ENCODE measurements around the gene BCHE. TPM values are rescaled to one million over a fixed set of nuclear protein-coding genes. Genes with fewer than 3 reads are reported as not detected.

BCHE gene
- total and polyA plus RNA-seq, 2 donors (not counting 3 experiments of a cell fraction or from before 2014, with no cell fraction given), result 0.27 to 0.66 TPM

GRCh38 chr3:165725296-165725695, 111.9 kb downstream of the BCHE start:
- dilution Hi-C loops (cut with MboI; ENCODE audit: extremely low pct_ligation_motif_present, low sequenced_read_pairs), result no loop called here

More at GRCh38 chr3:165725296-165725695, 111.9 kb downstream of the BCHE start:
- no peak overlapping the region for H3K27ac ChIP-seq (ENCODE audit: insufficient read depth, low read depth, low read length)
- no peaks in the 10 kb centered on the region for H3K79me2 ChIP-seq (ENCODE audit: control insufficient read depth, insufficient read depth, low read length)
- ChIA-PET CTCF (no interaction called here), POLR2A (no interaction called here)
- H3K9me1 ChIP-seq (replicated peaks; ENCODE audit: control insufficient read depth, extremely low read depth, insufficient read depth, low read length), result no peaks in the 10 kb centered on the region
- no peaks in the 10 kb centered on the region for H4K20me1 ChIP-seq (replicated peaks; ENCODE audit: control insufficient read depth, extremely low read depth, insufficient read depth, low read length)
- H3K4me1 ChIP-seq (ENCODE audit: control insufficient read depth, extremely low read depth, insufficient read depth, low read length), result no peaks in the 10 kb centered on the region
- H3K27me3 ChIP-seq (ENCODE audit: control insufficient read depth in 2 of 2, insufficient read depth in 2 of 2, low read length in 2 of 2), result no peaks in the 10 kb centered on the region
- no peak overlapping the region for H3K9ac ChIP-seq (replicated peaks; ENCODE audit: extremely low read depth, insufficient read depth, low read length)
- DNase-seq (ENCODE audit: low read depth, low spot score) (no peak), FAIRE-seq (no peak)
- no peak for TF ChIP-seq POLR2AphosphoS5 (IDR thresholded peaks at IDR 0.05; ENCODE audit: insufficient read depth, low read depth, low read length)
- TF ChIP-seq CTCF (IDR thresholded peaks at IDR 0.05; ENCODE audit: extremely low read depth in 1 of 2, insufficient read depth in 1 of 2, low read depth in 1 of 2, low read length in 2 of 2), result no peak
- TF ChIP-seq GATA2 (IDR thresholded peaks at IDR 0.05; ENCODE audit: insufficient read depth, insufficient read length, low read depth, low read length), result no peak
- H3K4me3 ChIP-seq (replicated peaks in 1 of 3; ENCODE audit: insufficient read depth in 1 of 3, low read depth in 1 of 3, low read length in 3 of 3), result no peak overlapping the region
- H3K36me3 ChIP-seq (ENCODE audit: control insufficient read depth in 2 of 2, extremely low read depth in 1 of 2, insufficient read depth in 2 of 2, low read length in 2 of 2), result no peaks in the 10 kb centered on the region
- intact Hi-C loops (cut with micrococcal nuclease), result no loop called here
- no TSS peak for BruUV-seq (replicated peaks)
- H3K9me3 ChIP-seq (replicated peaks; ENCODE audit: control insufficient read depth, insufficient read depth, low read length), result no peaks in the 10 kb centered on the region
- H3K4me2 ChIP-seq (ENCODE audit: insufficient read depth, low read length), result no peak overlapping the region
- H2AFZ ChIP-seq (ENCODE audit: low read depth, low read length), result no peak overlapping the region
